SK-N-SH treated with all-trans-retinoic acid at 6 μM for 48 hours (cell line): Measurements from ENCODE around the gene ERH.

Experiments used
- TCF4 ChIP-seq: fragments of 250-450 bp; sonication (Bioruptor Pico); IDR thresholded peaks from 2 replicates; pipeline ENCODE4 v1.8.0; 2021; ENCODE audit warnings: mild to moderate bottlenecking, moderate library complexity, borderline replicate concordance
- TF ChIP-seq, protein P1 (sequence below): fragments of 250-450 bp; sonication (Bioruptor Pico); IDR thresholded peaks from 2 replicates; pipeline ENCODE4 v1.5.1; 2020; ENCODE audit warnings: low read depth, mild to moderate bottlenecking, moderate library complexity
- TF ChIP-seq, protein P2 (sequence below): fragments of 250-450 bp; sonication (Bioruptor Pico); IDR thresholded peaks from 2 replicates; pipeline ENCODE4 v1.5.1; 2021; ENCODE audit warnings: mild to moderate bottlenecking, moderate library complexity

GRCh38 chr14:69424149-69424923 is 26.2 kb upstream of the ERH start:
- TF ChIP-seq TCF4 = no peak
- TF ChIP-seq, protein P1, sequence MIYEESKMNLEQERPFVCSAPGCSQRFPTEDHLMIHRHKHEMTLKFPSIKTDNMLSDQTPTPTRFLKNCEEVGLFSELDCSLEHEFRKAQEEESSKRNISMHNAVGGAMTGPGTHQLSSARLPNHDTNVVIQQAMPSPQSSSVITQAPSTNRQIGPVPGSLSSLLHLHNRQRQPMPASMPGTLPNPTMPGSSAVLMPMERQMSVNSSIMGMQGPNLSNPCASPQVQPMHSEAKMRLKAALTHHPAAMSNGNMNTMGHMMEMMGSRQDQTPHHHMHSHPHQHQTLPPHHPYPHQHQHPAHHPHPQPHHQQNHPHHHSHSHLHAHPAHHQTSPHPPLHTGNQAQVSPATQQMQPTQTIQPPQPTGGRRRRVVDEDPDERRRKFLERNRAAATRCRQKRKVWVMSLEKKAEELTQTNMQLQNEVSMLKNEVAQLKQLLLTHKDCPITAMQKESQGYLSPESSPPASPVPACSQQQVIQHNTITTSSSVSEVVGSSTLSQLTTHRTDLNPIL (CRISPR knock-in tag) = no peak
- TF ChIP-seq, protein P2, sequence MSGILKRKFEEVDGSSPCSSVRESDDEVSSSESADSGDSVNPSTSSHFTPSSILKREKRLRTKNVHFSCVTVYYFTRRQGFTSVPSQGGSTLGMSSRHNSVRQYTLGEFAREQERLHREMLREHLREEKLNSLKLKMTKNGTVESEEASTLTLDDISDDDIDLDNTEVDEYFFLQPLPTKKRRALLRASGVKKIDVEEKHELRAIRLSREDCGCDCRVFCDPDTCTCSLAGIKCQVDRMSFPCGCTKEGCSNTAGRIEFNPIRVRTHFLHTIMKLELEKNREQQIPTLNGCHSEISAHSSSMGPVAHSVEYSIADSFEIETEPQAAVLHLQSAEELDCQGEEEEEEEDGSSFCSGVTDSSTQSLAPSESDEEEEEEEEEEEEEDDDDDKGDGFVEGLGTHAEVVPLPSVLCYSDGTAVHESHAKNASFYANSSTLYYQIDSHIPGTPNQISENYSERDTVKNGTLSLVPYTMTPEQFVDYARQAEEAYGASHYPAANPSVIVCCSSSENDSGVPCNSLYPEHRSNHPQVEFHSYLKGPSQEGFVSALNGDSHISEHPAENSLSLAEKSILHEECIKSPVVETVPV = no peak
